Endothelial cell (in vitro differentiated cells): ENCODE measurements around the gene LARGE1. TPM values are rescaled to one million over a fixed set of nuclear protein-coding genes. Genes with fewer than 3 reads are reported as not detected.

ENCODE experiments used
- DNase-seq: peaks from one replicate; pipeline ENCODE4 v3.0.0; 2021; ENCODE audit warnings: low spot score
- H3K27ac Mint-ChIP-seq: one replicate; pipeline ENCODE4 v1.8.0; 2021; ENCODE audit warnings: mixed read lengths, inconsistent platforms; ENCODE audit not compliant: unreplicated experiment
- H3K27me3 Mint-ChIP-seq: one replicate; pipeline ENCODE4 v1.8.0; 2021; ENCODE audit warnings: mild to moderate bottlenecking, moderate library complexity, mixed read lengths, inconsistent platforms; ENCODE audit not compliant: unreplicated experiment
- H3K36me3 Mint-ChIP-seq: one replicate; pipeline ENCODE4 v1.8.0; 2021; ENCODE audit warnings: mild to moderate bottlenecking, low read depth, mixed read lengths, inconsistent platforms; ENCODE audit not compliant: unreplicated experiment
- H3K4me1 Mint-ChIP-seq: one replicate; pipeline ENCODE4 v1.8.0; 2021; ENCODE audit warnings: mild to moderate bottlenecking, mixed read lengths, inconsistent platforms; ENCODE audit not compliant: unreplicated experiment
- H3K4me3 Mint-ChIP-seq: one replicate; pipeline ENCODE4 v1.8.0; 2021; ENCODE audit warnings: mild to moderate bottlenecking, mixed read lengths, inconsistent platforms; ENCODE audit not compliant: unreplicated experiment
- H3K9me3 Mint-ChIP-seq: one replicate; pipeline ENCODE4 v1.8.0; 2021; ENCODE audit warnings: mixed read lengths, inconsistent platforms; ENCODE audit not compliant: unreplicated experiment
- CTCF ChIP-seq: fragments of 200-600 bp; sonication (generic); IDR thresholded peaks from one replicate; pipeline ENCODE4 v1.5.0; 2021; ENCODE audit warnings: antibody characterized with exemption; ENCODE audit not compliant: unreplicated experiment
- total RNA-seq: library from RNA; stranded (reverse); fragmentation: NEBNext Ultra II Directional; extraction: Animal tissue kit (Norgen Biotek cat#: 25700); gene quantifications from one replicate; pipeline ENCODE4 v1.2.1, GENCODE V29; 2021; ENCODE audit not compliant: unreplicated experiment

LARGE1 gene
- total RNA-seq, 1 donor from 2014 or later, result 25.4 TPM

GRCh38 chr22:33828302-33828701 lies 92.0 kb downstream of the LARGE1 start:
- Mint-ChIP-seq H3K4me3 (no peak overlapping the region), H3K27ac (no peak overlapping the region), H3K4me1 (peaks cover 26% of the 10 kb centered on the region), H3K9me3 (no peaks in the 10 kb centered on the region), H3K27me3 (no peaks in the 10 kb centered on the region), H3K36me3 (peaks cover 4% of the 10 kb centered on the region)
- DNase-seq, result no peak
- no peak for TF ChIP-seq CTCF

GRCh38 chr22:33825761-33826160 lies 94.5 kb downstream of the LARGE1 start:
- DNase-seq, result no peak
- no peaks in the 10 kb centered on the region for H3K27me3 Mint-ChIP-seq
- H3K9me3 Mint-ChIP-seq, result no peaks in the 10 kb centered on the region
- peaks cover 15% of the 10 kb centered on the region for H3K4me1 Mint-ChIP-seq
- no peak overlapping the region for H3K4me3 Mint-ChIP-seq
- no peak overlapping the region for H3K27ac Mint-ChIP-seq
- H3K36me3 Mint-ChIP-seq, result peaks cover 4% of the 10 kb centered on the region
- TF ChIP-seq CTCF, result no peak

GRCh38 chr22:33823552-33823951 lies 96.7 kb downstream of the LARGE1 start:
- Mint-ChIP-seq H3K4me1 (peaks cover 7% of the 10 kb centered on the region), H3K27ac (no peak overlapping the region), H3K36me3 (peaks cover 4% of the 10 kb centered on the region), H3K27me3 (no peaks in the 10 kb centered on the region), H3K9me3 (no peaks in the 10 kb centered on the region), H3K4me3 (no peak overlapping the region)
- no peak for DNase-seq
- no peak for TF ChIP-seq CTCF

- H3K27me3 Mint-ChIP-seq, result no peaks in the 10 kb centered on the region
- peaks cover 7% of the 10 kb centered on the region for H3K4me1 Mint-ChIP-seq
- no peak overlapping the region for H3K4me3 Mint-ChIP-seq
- TF ChIP-seq CTCF, result no peak
- H3K9me3 Mint-ChIP-seq, result peaks cover 9% of the 10 kb centered on the region
- no peak for DNase-seq
- H3K36me3 Mint-ChIP-seq, result peaks cover 8% of the 10 kb centered on the region
- H3K27ac Mint-ChIP-seq, result no peak overlapping the region
These were observed 99.0 kb downstream of the LARGE1 start for GRCh38 chr22:33821290-33821689.

- H3K27ac Mint-ChIP-seq, result no peak overlapping the region
- H3K36me3 Mint-ChIP-seq, result peaks cover 8% of the 10 kb centered on the region
- no peak for TF ChIP-seq CTCF
- H3K4me1 Mint-ChIP-seq, result peaks cover 7% of the 10 kb centered on the region
- H3K4me3 Mint-ChIP-seq, result no peak overlapping the region
- DNase-seq, result no peak
- no peaks in the 10 kb centered on the region for H3K27me3 Mint-ChIP-seq
- H3K9me3 Mint-ChIP-seq, result peaks cover 9% of the 10 kb centered on the region
These were observed 100.5 kb downstream of the LARGE1 start for GRCh38 chr22:33819743-33820142.
